ENCODE results near the gene NCEH1. TPM values are rescaled to one million over a fixed set of nuclear protein-coding genes. Genes with fewer than 3 reads are reported as not detected.
A peak's percentile ranks its signal among the peaks of the same experiment; 100 is the strongest.

NCEH1 gene
- polyA plus RNA-seq, 3 donors, result 8.6 to 23.9 (median 20.7) TPM

GRCh38 chr3:172586436-172586835 is 124.4 kb downstream of the NCEH1 start:
- H3K27ac ChIP-seq (ENCODE audit: low read depth in 1 of 2, low read length in 2 of 2), result peak overlapping the region in 1 of 2 donors; percentile 66
- no peak for TF ChIP-seq CTCF (IDR thresholded peaks at IDR 0.05)

GRCh38 chr3:172585954-172586353 is 124.9 kb downstream of the NCEH1 start:
- DNase-seq, result no peak
- Histone ChIP-seq H3K36me3 (replicated peaks in 1 of 2; ENCODE audit: control insufficient read depth in 1 of 2, insufficient read depth in 2 of 2, low read length in 2 of 2) (no peaks in the 10 kb centered on the region), H2AFZ (ENCODE audit: insufficient read depth, low read depth, low read length, poor library complexity, severe bottlenecking) (no peak overlapping the region), H3K9ac (ENCODE audit: insufficient read depth, low read length, poor library complexity, severe bottlenecking) (no peak overlapping the region), H4K20me1 (ENCODE audit: insufficient read depth, low read length) (no peaks in the 10 kb centered on the region), H3K79me2 (ENCODE audit: insufficient read depth, low read length) (no peaks in the 10 kb centered on the region), H3K4me3 (replicated peaks in 1 of 3; ENCODE audit: low read depth in 2 of 3, low read length in 3 of 3) (peak overlapping the region in 1 of 3 experiments; percentile 36), H3K27me3 (ENCODE audit: control insufficient read depth in 2 of 2, insufficient read depth in 2 of 2, low read length in 2 of 2) (no peaks in the 10 kb centered on the region), H3K27ac (ENCODE audit: low read depth in 1 of 2, low read length in 2 of 2) (peak overlapping the region in 1 of 2 donors; percentile 66), H3K4me1 (ENCODE audit: control insufficient read depth in 1 of 2, insufficient read depth in 2 of 2, low read length in 2 of 2) (peaks cover 23 to 33% of the 10 kb centered on the region in 2 donors), H3K9me3 (replicated peaks in 1 of 2; ENCODE audit: control insufficient read depth in 1 of 2, insufficient read depth in 1 of 2, low read length in 2 of 2) (peaks cover 0 to 6% of the 10 kb centered on the region in 2 donors), H3K4me2 (replicated peaks; ENCODE audit: extremely low read depth, low read length, poor library complexity, severe bottlenecking) (peak overlapping the region; percentile 46)
- no peak for TF ChIP-seq CTCF (IDR thresholded peaks at IDR 0.05)
- peak overlapping the region in 1 of 7 donors; percentile 47 for H3K27ac Mint-ChIP-seq
- WGBS (ENCODE audit: insufficient coverage), result no CpG with 5 or more reads among the region's 4 CpGs
- H3K27me3 Mint-ChIP-seq (ENCODE audit: low read depth in 3 of 3), result no peaks in the 10 kb centered on the region
- no peak overlapping the region for H3K4me3 Mint-ChIP-seq
- peaks cover 2 to 9% of the 10 kb centered on the region in 2 donors for H3K36me3 Mint-ChIP-seq
- H3K4me1 Mint-ChIP-seq, result peaks cover 53% of the 10 kb centered on the region
- H3K9me3 Mint-ChIP-seq, result peaks cover 7 to 12% (median 9%) of the 10 kb centered on the region in 7 donors
- intact Hi-C loops (cut with micrococcal nuclease), result no loop called here

More at GRCh38 chr3:172586436-172586835, 124.4 kb downstream of the NCEH1 start:
- Histone ChIP-seq H3K9me3 (replicated peaks in 1 of 2; ENCODE audit: control insufficient read depth in 1 of 2, insufficient read depth in 1 of 2, low read length in 2 of 2) (peaks cover 0 to 6% of the 10 kb centered on the region in 2 donors), H3K36me3 (replicated peaks in 1 of 2; ENCODE audit: control insufficient read depth in 1 of 2, insufficient read depth in 2 of 2, low read length in 2 of 2) (no peaks in the 10 kb centered on the region), H3K4me2 (replicated peaks; ENCODE audit: extremely low read depth, low read length, poor library complexity, severe bottlenecking) (peak overlapping the region; percentile 46), H3K4me1 (ENCODE audit: control insufficient read depth in 1 of 2, insufficient read depth in 2 of 2, low read length in 2 of 2) (peaks cover 23 to 32% of the 10 kb centered on the region in 2 donors), H4K20me1 (ENCODE audit: insufficient read depth, low read length) (no peaks in the 10 kb centered on the region), H3K27me3 (ENCODE audit: control insufficient read depth in 2 of 2, insufficient read depth in 2 of 2, low read length in 2 of 2) (no peaks in the 10 kb centered on the region), H3K4me3 (replicated peaks in 1 of 3; ENCODE audit: low read depth in 2 of 3, low read length in 3 of 3) (peak overlapping the region in 1 of 3 experiments; percentile 36), H2AFZ (ENCODE audit: insufficient read depth, low read depth, low read length, poor library complexity, severe bottlenecking) (no peak overlapping the region), H3K79me2 (ENCODE audit: insufficient read depth, low read length) (no peaks in the 10 kb centered on the region), H3K9ac (ENCODE audit: insufficient read depth, low read length, poor library complexity, severe bottlenecking) (no peak overlapping the region)
- H3K9me3 Mint-ChIP-seq, result peaks cover 7 to 12% (median 9%) of the 10 kb centered on the region in 7 donors
- no peaks in the 10 kb centered on the region for H3K27me3 Mint-ChIP-seq (ENCODE audit: low read depth in 3 of 3)
- peak overlapping the region in 3 of 7 donors; percentile 40 to 63 (median 47) for H3K27ac Mint-ChIP-seq
- intact Hi-C loops (cut with micrococcal nuclease), result no loop called here
- H3K36me3 Mint-ChIP-seq, result peaks cover 2 to 9% of the 10 kb centered on the region in 2 donors
- H3K4me1 Mint-ChIP-seq, result peaks cover 53% of the 10 kb centered on the region
- peak in 1 of 3 donors; percentile 23 for DNase-seq
- no peak overlapping the region for H3K4me3 Mint-ChIP-seq

Data from CD14-positive monocyte (primary cell).